HG03108 (cell line): ENCODE measurements around the gene IGSF23.

ENCODE experiments used
- ATAC-seq: cut with Tn5 transposase; IDR thresholded peaks from one replicate; pipeline ENCODE4 v1.9.1; 2021; ENCODE audit warnings: moderate library complexity; ENCODE audit not compliant: unreplicated experiment

IGSF23 gene

GRCh38 chr19:44637390-44637764 lies 24.0 kb downstream of the IGSF23 start:
- no peak for ATAC-seq

GRCh38 chr19:44640518-44640917 lies 27.2 kb downstream of the IGSF23 start:
- no peak for ATAC-seq

GRCh38 chr19:44641501-44642265 lies 28.3 kb downstream of the IGSF23 start:
- no peak for ATAC-seq

- ATAC-seq: no peak
Observed at GRCh38 chr19:44642377-44642776, 29.0 kb downstream of the IGSF23 start.

- ATAC-seq: no peak
Observed at GRCh38 chr19:44643605-44644401, 30.4 kb downstream of the IGSF23 start, which contains the start of gene PVR. Gene PVR (plus strand): TSS chr19:44643910. CDS start chr19:44644097, 187 bp downstream.

- no peak for ATAC-seq
Observed at GRCh38 chr19:44644402-44645016, 31.1 kb downstream of the IGSF23 start.

- ATAC-seq: no peak
Observed at GRCh38 chr19:44645407-44646048, 32.2 kb downstream of the IGSF23 start.

GRCh38 chr19:44646049-44646416 lies 32.7 kb downstream of the IGSF23 start:
- no peak for ATAC-seq

GRCh38 chr19:44647144-44647543 lies 33.8 kb downstream of the IGSF23 start:
- no peak for ATAC-seq

GRCh38 chr19:44648631-44649251 lies 35.4 kb downstream of the IGSF23 start:
- no peak for ATAC-seq

- no peak for ATAC-seq
Observed at GRCh38 chr19:44649578-44650145, 36.3 kb downstream of the IGSF23 start.

GRCh38 chr19:44653343-44653742 lies 40.0 kb downstream of the IGSF23 start:
- no peak for ATAC-seq

GRCh38 chr19:44653977-44654774 lies 40.8 kb downstream of the IGSF23 start:
- ATAC-seq: no peak

GRCh38 chr19:44657211-44657921 lies 44.0 kb downstream of the IGSF23 start:
- no peak for ATAC-seq

GRCh38 chr19:44658069-44658733 lies 44.8 kb downstream of the IGSF23 start:
- ATAC-seq: no peak

GRCh38 chr19:44660081-44660480 lies 46.7 kb downstream of the IGSF23 start:
- no peak for ATAC-seq

GRCh38 chr19:44661205-44661604 lies 47.8 kb downstream of the IGSF23 start:
- no peak for ATAC-seq

- ATAC-seq: no peak
Observed at GRCh38 chr19:44661904-44662303, 48.5 kb downstream of the IGSF23 start.
